Caco-2 (cell line): ENCODE measurements around the gene DUSP14. TPM values are rescaled to one million over a fixed set of nuclear protein-coding genes. Genes with fewer than 3 reads are reported as not detected.
"Not testable (repeated sequence)": the region's sequence is repeated elsewhere in the genome, so short reads cannot be mapped to it uniquely, and the experiment has no call there.

ENCODE experiments used
- BruUV-seq: library from RNA; stranded (reverse); fragments of 400-500 nt; replicated peaks from 2 replicates; lab custom pipeline; 2021; lab: Mats Ljungman, UMichigan
- CTCF ChIA-PET: fragments of 300-600 bp; sonication (Branson Sonifier 250); formaldehyde crosslinking; loops from one replicate; lab custom pipeline; 2022; ENCODE audit warnings: antibody characterized with exemption; lab: Charles Lee
- POLR2A ChIA-PET: fragments of 300-600 bp; sonication (Branson Sonifier 250); formaldehyde crosslinking; loops from one replicate; lab custom pipeline; 2022; ENCODE audit warnings: antibody characterized with exemption; lab: Charles Lee
- DNase-seq, 2 experiments: peaks; one replicate each; pipeline versions ENCODE4 v3.0.0 to v3.0.0-alpha.2; 2020 to 2022
- H3K27me3 ChIP-seq: replicated peaks from 2 replicates; pipeline ENCODE4 v1.6.0; 2011; ENCODE audit warnings: low read length; ENCODE audit not compliant: control insufficient read depth, insufficient read depth
- H3K36me3 ChIP-seq: 2 replicates; pipeline ENCODE4 v1.5.1; 2011; ENCODE audit warnings: low read length; ENCODE audit not compliant: control insufficient read depth, insufficient read depth
- H3K4me1 ChIP-seq: fragments of 250-450 bp; sonication (Bioruptor Pico); 2 replicates; pipeline ENCODE4 v1.5.1; 2020; ENCODE audit warnings: mild to moderate bottlenecking
- H3K4me3 ChIP-seq: 2 replicates; pipeline ENCODE4 v1.5.1; 2011; ENCODE audit warnings: low read depth, mild to moderate bottlenecking, control low read depth, low read length
- H3K9me3 ChIP-seq: fragments of 250-450 bp; sonication (Bioruptor Pico); 2 replicates; pipeline ENCODE4 v1.5.1; 2020; ENCODE audit warnings: mild to moderate bottlenecking, moderate library complexity
- H3K27ac Mint-ChIP-seq: one replicate; pipeline ENCODE4 v1.8.0; 2022; ENCODE audit warnings: mixed read lengths; ENCODE audit not compliant: unreplicated experiment
- H3K27me3 Mint-ChIP-seq: one replicate; pipeline ENCODE4 v1.8.0; 2022; ENCODE audit warnings: mixed read lengths; ENCODE audit not compliant: insufficient read depth, unreplicated experiment
- H3K36me3 Mint-ChIP-seq: one replicate; pipeline ENCODE4 v1.8.0; 2022; ENCODE audit warnings: mild to moderate bottlenecking, mixed read lengths; ENCODE audit not compliant: insufficient read depth, unreplicated experiment
- H3K4me1 Mint-ChIP-seq: one replicate; pipeline ENCODE4 v1.8.0; 2022; ENCODE audit warnings: low read depth, mixed read lengths; ENCODE audit not compliant: unreplicated experiment
- H3K4me3 Mint-ChIP-seq: one replicate; pipeline ENCODE4 v1.8.0; 2022; ENCODE audit warnings: mild to moderate bottlenecking, moderate library complexity, mixed read lengths; ENCODE audit not compliant: unreplicated experiment
- H3K9me3 Mint-ChIP-seq: one replicate; pipeline ENCODE4 v1.8.0; 2022; ENCODE audit warnings: mixed read lengths; ENCODE audit not compliant: unreplicated experiment
- CTCF ChIP-seq, 2 experiments: fragments of 200-600 bp in 1 of 2; IDR thresholded peaks; 1 replicate in 1 of 2; 2 replicates in 1 of 2; pipeline versions ENCODE4 v1.5.1 to v1.8.0; 2011 to 2022; ENCODE audit warnings: antibody characterized with exemption in 1 of 2, control low read depth in 1 of 2, inconsistent platforms in 1 of 2, low read depth in 1 of 2, low read length in 1 of 2, mild to moderate bottlenecking in 1 of 2, moderate library complexity in 1 of 2; ENCODE audit not compliant: insufficient read depth in 1 of 2, severe bottlenecking in 1 of 2, unreplicated experiment in 1 of 2
- intact Hi-C: fragments of 100-400 bp; cut with micrococcal nuclease; formaldehyde crosslinking; loops from one replicate; pipeline ENCODE4 v1.10.0; 2022; ENCODE audit not compliant: unreplicated experiment
- total RNA-seq: library from RNA; stranded (reverse); gene quantifications from 2 replicates; pipeline ENCODE4 v1.2.3, GENCODE V29; 2022

DUSP14 gene
- total RNA-seq, 1 experiment from 2014 or later, result 32.5 TPM

- intact Hi-C loops, result no loop called here
- peaks cover 3% of the 10 kb centered on the region; the same call in 1 of the 2 replicates for H3K36me3 ChIP-seq
These were observed 43.7 kb upstream of the DUSP14 start for GRCh38 chr17:37446027-37446426.

GRCh38 chr17:37447641-37448040 lies 42.0 kb upstream of the DUSP14 start:
- POLR2A ChIA-PET, result no interaction called here
- Mint-ChIP-seq H3K4me3 (no peak overlapping the region), H3K27me3 (no peaks in the 10 kb centered on the region), H3K9me3 (no peaks in the 10 kb centered on the region), H3K36me3 (peaks cover 46% of the 10 kb centered on the region), H3K27ac (no peak overlapping the region), H3K4me1 (peaks cover 10% of the 10 kb centered on the region)
- Histone ChIP-seq H3K27me3 (no peaks in the 10 kb centered on the region), H3K4me1 (peaks cover 11% of the 10 kb centered on the region), H3K36me3 (peaks cover 3% of the 10 kb centered on the region; the same call in 1 of the 2 replicates), H3K9me3 (no peaks in the 10 kb centered on the region), H3K4me3 (no peak overlapping the region)
- DNase-seq, result no peak
- intact Hi-C loops, result no loop called here
- CTCF ChIA-PET, result no interaction called here
- BruUV-seq, result no TSS peak
- no peak for TF ChIP-seq CTCF (IDR thresholded peaks at IDR 0.05; ENCODE audit: insufficient read depth in 1 of 2, low read depth in 1 of 2, low read length in 1 of 2, severe bottlenecking in 1 of 2, unreplicated experiment in 1 of 2)

More at GRCh38 chr17:37446027-37446426, 43.7 kb upstream of the DUSP14 start:
- POLR2A ChIA-PET, result no interaction called here
- Histone ChIP-seq H3K4me3 (no peak overlapping the region), H3K9me3 (no peaks in the 10 kb centered on the region), H3K27me3 (no peaks in the 10 kb centered on the region), H3K4me1 (peaks cover 11% of the 10 kb centered on the region)
- CTCF ChIA-PET, result no interaction called here
- BruUV-seq, result no TSS peak
- H3K4me1 Mint-ChIP-seq, result peaks cover 10% of the 10 kb centered on the region
- no peak overlapping the region for H3K27ac Mint-ChIP-seq
- H3K4me3 Mint-ChIP-seq, result no peak overlapping the region
- no peak for TF ChIP-seq CTCF (IDR thresholded peaks at IDR 0.05; ENCODE audit: insufficient read depth in 1 of 2, low read depth in 1 of 2, low read length in 1 of 2, severe bottlenecking in 1 of 2, unreplicated experiment in 1 of 2)
- no peak for DNase-seq
- peaks cover 57% of the 10 kb centered on the region for H3K36me3 Mint-ChIP-seq
- H3K27me3 Mint-ChIP-seq, result no peaks in the 10 kb centered on the region
- no peaks in the 10 kb centered on the region for H3K9me3 Mint-ChIP-seq

GRCh38 chr17:37450112-37450511 lies 39.6 kb upstream of the DUSP14 start:
- no peak overlapping the region for H3K4me3 ChIP-seq
- H3K4me1 Mint-ChIP-seq, result peaks cover 10% of the 10 kb centered on the region
- peaks cover 3% of the 10 kb centered on the region; the same call in 1 of the 2 replicates for H3K36me3 ChIP-seq
- H3K4me3 Mint-ChIP-seq, result no peak overlapping the region
- BruUV-seq, result no TSS peak
- H3K4me1 ChIP-seq, result peaks cover 17% of the 10 kb centered on the region
- no peaks in the 10 kb centered on the region for H3K27me3 Mint-ChIP-seq
- no peak for TF ChIP-seq CTCF (IDR thresholded peaks at IDR 0.05; ENCODE audit: insufficient read depth in 1 of 2, low read depth in 1 of 2, low read length in 1 of 2, severe bottlenecking in 1 of 2, unreplicated experiment in 1 of 2)
- H3K9me3 Mint-ChIP-seq, result no peaks in the 10 kb centered on the region
- H3K27ac Mint-ChIP-seq, result peak overlapping the region; percentile 46
- H3K36me3 Mint-ChIP-seq, result peaks cover 37% of the 10 kb centered on the region
- DNase-seq, result no peak
- H3K9me3 ChIP-seq, result no peaks in the 10 kb centered on the region
- ChIA-PET CTCF (interaction anchor here (1.2 to 1.4 kb wide), 2 partner anchors 12 to 77 kb away, joined by 6 read pairs; no protein-coding TSS in a partner anchor), POLR2A (interaction anchor here (1.3 kb wide), 1 partner anchor 39 kb away, joined by 5 read pairs; the partner anchor contains the start of gene DUSP14)
- intact Hi-C loops, result loop anchor here (2.0 kb wide), 1 partner anchor 39 kb away; the partner anchor contains the start of gene DUSP14
- no peaks in the 10 kb centered on the region for H3K27me3 ChIP-seq

- H3K9me3 Mint-ChIP-seq, H3K36me3 ChIP-seq, intact Hi-C loops, BruUV-seq, CTCF ChIA-PET, POLR2A ChIA-PET, H3K27me3 ChIP-seq, H3K4me1 ChIP-seq, DNase-seq, H3K27me3 Mint-ChIP-seq, H3K4me3 Mint-ChIP-seq, H3K4me3 ChIP-seq, H3K9me3 ChIP-seq, H3K4me1 Mint-ChIP-seq, H3K27ac Mint-ChIP-seq: not testable (repeated sequence)
- peaks cover 12% of the 10 kb centered on the region for H3K36me3 Mint-ChIP-seq
These were observed 31.9 kb upstream of the DUSP14 start for GRCh38 chr17:37457801-37458200.
